DND-41 (cell line): Measurements from ENCODE around the gene AATK.

Experiments used
- CTCF ChIP-seq: IDR thresholded peaks from 2 replicates; pipeline ENCODE4 v1.5.1; 2012; ENCODE audit warnings: borderline replicate concordance, low read length, moderate library complexity, mild to moderate bottlenecking; ENCODE audit not compliant: poor library complexity, severe bottlenecking; ENCODE audit errors: extremely low read depth
- EZH2 ChIP-seq: IDR thresholded peaks from 3 replicates; pipeline ENCODE4 v1.6.1; 2012; ENCODE audit warnings: borderline replicate concordance, low read depth, mild to moderate bottlenecking, moderate library complexity, low read length, inconsistent platforms; ENCODE audit not compliant: severe bottlenecking

- no peak for TF ChIP-seq CTCF
- no peak for TF ChIP-seq EZH2
Measured at GRCh38 chr17:81117672-81118198, 48.3 kb downstream of the AATK start.
